DMS53 (cell line): ENCODE data around the gene PADI4.

ENCODE experiments used
- DNase-seq: peaks from one replicate; lab custom pipeline; 2025; lab: John Stamatoyannopoulos, UW

Gene PADI4

GRCh38 chr1:17286646-17287045 lies 21.4 kb upstream of the PADI4 start:
- no peak for DNase-seq

DNA sequence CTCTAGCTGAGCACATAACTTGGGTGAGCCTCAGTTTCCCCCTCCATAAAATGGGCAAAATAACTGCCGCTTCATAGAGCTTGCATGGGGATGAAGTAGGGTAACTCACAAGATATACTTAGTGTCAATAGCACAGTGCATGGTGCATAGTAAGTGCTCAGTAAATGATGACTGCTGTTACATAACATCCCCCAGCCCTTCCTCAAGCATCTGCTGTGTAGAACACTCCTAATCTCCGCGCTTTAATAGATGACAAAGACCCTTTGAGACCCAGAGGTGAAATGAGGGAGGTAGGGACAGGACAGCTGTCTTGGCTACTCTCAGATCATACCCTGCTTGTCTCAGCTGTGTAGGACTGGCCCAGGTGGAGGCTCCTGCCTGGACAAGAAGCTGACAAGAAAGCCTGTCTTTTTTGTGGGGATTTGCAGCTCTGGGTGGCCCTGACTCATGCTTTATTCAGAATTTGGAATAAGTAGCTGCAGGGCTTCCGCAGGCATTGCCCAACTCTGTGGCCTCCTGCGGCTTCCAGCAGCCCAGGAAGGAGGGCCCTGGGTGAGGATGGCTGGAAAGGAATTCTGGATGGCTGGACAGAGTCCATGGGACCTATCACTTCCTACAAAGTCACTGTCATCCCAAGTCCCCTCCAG lies 20.7 kb upstream of the PADI4 start:
- no peak for DNase-seq

DNA sequence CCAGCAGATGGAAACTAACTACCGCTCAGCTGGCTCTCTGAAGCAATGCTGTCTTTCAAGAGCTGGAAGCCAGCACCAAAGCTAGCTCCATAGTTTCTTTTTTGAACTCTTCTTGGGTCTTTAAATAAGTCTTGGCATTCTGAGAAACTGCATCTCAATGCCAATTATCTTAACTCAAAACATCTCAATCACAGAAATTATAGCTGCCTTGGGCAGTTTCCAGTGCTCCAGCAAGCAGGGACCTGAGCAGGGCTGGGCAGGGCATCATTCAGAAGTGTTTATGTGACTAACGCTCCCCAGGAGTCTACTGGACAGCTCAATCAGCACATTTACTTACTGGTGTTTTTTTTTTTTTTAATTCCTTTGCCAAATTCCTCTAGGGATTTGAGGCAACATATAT lies 18.3 kb upstream of the PADI4 start:
- DNase-seq, result no peak

GRCh38 chr1:17290553-17290952 lies 17.4 kb upstream of the PADI4 start:
- no peak for DNase-seq

DNA sequence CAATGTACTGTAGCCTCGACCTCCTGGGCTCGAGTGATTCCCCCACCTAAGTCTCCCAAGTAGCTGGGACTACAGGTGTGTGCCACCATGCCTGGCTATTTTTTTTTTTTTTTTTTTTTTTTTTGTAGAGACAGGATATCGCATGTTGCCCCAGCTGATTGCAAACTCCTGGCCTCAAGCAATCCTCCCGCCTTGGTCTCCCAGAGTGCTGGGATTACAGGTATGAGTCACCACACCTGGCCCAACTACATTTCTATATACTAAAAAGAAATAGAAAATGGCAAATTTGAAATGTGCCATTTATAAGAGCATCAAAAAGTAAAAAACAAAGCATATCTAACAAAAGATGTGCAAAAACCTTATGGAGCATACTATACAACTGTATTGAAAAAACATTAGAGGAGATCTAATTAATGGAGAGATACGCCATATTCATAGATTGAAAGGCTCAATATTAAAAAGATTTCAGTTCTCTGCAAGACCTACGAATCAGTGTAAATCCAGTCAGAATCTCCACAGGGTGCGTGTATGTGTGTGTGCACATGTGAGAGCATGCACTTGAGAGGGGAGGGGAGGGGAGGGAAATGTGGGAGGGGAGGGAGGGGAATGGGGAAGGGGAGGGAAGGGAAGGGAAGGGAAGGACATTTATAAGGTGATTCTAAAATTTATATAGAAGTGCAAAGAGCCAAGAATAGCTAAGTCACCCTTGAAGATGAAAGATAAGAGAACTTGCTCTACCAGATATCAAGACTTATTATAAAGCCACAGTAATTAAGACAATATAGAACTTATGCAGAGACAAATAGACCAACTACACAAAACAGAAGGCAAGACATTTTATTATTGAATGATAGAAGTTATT lies 15.5 kb upstream of the PADI4 start:
- DNase-seq, result peak; percentile 62

DNA sequence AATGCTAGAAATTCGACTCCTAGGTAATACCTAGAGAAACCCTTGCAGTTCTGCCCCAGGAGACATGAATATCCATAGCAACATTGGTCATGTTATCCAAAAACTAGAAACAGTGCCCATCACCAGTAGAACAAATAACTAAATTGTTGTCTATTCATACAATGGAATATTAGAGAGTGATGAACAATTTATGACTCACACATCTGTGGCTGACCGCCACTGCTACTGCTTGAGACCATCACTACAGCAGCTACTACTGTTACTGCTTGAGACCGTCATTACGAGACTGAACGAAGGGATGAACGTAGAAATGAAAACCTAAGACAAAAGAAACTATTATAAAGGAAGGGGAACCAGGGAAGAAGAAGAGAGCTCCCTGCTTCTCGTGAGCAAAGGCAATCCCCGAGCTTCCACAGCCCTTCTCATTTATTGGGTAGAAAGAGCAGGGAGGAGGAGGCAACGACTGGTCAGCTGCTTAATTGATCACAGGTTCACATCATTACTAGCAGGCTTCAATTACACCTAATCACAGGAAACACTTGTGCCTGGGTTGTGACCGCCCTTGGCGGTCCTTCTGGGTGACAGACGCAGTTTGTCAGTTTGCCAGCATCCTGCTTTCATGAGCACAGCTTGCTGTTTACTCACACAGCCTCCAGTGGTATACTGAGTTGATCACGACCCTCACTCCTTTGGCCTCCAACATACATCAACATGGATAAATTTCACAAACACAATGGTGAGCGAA lies 14.1 kb upstream of the PADI4 start:
- no peak for DNase-seq

- DNase-seq, result no peak
These were observed 12.7 kb upstream of the PADI4 start for GRCh38 chr1:17295292-17295691.

DNA sequence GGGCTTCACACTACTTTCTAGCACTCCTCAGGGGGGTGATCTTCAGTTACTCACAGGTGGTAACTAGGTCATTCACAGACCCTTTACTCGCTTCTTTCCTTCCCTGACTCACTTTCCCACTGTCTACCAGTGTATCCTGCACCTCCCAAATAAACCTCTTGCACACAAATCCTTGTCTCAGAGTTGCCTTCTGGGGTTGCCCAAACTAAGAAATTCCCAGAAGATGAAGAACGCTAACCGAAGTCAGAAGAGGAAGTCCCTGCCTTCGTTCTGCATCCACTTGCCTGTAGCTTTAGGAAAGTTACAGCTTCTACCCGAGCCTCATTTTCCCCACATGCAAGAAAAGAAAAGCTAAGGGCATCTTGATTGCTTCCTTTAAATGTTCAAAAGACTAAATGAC lies 11.9 kb upstream of the PADI4 start:
- DNase-seq, result no peak

DNA sequence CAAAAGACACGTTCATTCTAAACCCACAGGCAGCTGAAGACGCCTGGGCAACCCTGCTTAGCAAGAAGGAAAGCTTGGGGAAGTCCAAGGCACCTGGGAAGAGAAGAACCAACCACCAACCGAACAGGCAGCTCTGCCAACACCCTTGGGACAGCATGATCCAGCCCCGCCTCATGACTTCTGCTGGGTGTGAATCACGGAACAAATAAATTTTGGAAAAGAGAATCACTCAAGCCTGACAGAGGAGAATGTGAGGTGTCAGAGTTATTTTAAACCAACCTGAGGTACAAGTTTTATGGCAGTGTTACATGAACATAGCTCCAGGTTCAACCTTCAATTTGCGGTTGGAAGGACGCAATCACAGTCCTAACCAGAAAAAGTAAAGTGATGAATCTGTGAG lies 10.0 kb upstream of the PADI4 start:
- no peak for DNase-seq

DNA sequence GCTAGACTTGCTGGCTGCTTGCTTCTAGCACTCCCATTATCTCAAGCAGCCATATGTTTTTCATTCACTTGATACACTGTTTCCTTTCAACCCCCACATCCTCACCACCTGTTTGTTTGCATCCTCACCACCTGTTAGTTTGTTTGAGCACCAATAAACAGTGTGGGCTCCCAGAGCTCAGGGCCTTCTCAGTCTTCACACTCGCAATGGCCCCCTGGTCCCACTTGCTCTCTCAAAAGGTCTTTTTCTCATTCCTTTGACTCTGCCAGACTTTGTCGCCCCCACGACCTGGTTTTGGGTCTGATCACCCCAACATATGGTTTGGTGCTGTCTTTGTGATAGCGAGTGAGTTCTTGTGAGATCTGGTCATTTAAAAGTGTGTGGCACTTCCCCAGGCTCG lies 6.2 kb upstream of the PADI4 start:
- DNase-seq, result peak; percentile 53

DNA sequence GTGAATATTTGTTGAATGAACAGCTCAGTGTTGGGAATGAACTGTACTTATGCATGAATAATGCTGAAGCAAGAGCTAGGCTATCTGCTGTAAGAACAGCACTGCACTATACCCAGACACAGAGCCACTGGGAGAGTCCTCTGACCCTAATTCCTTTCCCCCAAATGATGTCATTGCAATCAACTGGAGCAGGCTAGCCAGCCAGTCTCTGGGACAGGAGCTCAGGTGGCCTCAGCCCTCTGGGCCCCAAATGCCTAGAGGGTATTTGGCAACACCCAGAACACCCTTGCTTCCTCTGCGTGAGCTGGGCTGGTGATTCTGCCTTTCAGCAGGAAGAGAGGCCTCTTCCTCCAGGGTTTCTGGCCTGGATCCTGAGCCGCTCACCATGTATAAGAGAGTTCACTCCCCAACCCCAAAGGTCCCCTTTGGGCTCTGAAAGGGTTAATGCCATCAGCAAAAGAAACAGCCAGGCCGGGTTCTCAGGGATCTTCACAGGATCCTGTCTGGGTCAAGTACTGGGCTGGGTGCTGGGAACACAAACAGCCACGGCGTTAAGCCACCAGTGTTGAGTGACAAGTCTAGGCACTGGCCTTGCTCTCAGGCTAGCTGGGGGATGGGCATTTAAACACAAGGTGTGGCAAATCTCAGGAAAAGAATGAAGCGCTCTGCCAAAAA lies 3.7 kb upstream of the PADI4 start:
- no peak for DNase-seq

GRCh38 chr1:17304826-17305175 lies 3.2 kb upstream of the PADI4 start:
- no peak for DNase-seq

DNA sequence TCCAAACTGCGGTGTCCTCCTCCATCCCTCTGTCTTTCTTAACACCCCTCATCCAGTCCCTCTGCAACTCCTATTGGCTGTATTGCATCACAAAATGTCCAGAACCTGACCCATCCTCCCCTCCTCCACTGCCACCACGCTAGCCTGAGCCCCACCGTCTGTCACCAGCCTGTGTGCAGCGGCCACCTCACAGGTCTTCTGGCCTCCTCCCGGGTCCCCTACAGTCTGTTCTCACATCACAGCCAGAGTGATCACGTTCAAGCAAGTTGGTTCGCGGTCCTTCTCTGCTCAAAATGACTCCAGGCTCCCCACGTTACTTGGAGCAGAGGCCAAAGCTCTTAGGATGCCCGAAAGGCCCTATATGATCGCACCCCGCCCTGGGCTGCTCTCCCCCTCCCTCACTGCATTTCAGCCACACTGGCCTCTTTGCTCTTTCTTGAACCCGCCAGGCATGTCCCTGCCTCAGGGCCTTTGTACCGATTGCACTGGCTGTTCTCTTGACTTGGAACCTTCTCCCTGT lies 2.4 kb upstream of the PADI4 start:
- no peak for DNase-seq

DNA sequence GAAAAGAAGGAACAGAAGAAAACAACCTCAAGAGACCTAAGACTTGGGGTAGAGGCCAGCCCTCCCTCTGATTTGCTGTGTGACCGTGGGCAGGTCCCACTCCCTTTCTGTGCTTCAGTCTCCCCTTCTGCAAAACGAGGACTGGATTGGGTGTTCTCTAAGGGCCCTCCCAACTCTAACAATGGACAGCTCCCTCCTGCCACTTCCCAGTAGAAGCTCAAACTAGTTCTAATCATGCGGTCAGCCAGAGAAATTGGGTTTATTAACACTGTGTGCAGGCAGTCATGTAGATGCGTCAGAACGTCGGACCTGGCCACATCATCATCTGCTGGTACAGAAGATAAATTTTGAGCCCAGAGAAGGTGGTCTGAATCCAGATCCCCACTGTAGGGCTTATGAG lies 1.6 kb upstream of the PADI4 start:
- DNase-seq, result no peak

DNA sequence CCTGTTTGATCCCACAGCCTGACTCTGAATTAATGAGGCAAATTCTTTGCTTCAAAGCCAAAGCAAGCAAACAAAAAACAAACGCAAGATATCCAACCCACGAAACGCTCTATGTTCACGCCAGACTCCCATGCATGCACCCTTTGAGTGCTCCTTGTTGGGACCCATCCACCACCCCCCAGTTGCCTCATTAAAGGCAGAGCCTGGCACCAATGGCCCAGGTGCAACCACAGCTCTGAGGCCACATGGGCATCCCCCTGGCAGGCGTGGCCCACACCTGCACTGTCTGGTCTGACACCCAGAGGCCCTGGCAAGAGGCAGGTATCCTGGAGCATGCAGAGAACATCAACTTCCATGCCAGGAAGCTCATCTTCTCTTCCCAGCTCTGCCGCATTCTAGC lies 1.1 kb upstream of the PADI4 start:
- DNase-seq, result no peak

- DNase-seq, result no peak
These were observed 668 bp upstream of the PADI4 start for GRCh38 chr1:17307329-17307728.

- DNase-seq, result no peak
These were observed 596 bp downstream of the PADI4 start for GRCh38 chr1:17308593-17308992.

DNA sequence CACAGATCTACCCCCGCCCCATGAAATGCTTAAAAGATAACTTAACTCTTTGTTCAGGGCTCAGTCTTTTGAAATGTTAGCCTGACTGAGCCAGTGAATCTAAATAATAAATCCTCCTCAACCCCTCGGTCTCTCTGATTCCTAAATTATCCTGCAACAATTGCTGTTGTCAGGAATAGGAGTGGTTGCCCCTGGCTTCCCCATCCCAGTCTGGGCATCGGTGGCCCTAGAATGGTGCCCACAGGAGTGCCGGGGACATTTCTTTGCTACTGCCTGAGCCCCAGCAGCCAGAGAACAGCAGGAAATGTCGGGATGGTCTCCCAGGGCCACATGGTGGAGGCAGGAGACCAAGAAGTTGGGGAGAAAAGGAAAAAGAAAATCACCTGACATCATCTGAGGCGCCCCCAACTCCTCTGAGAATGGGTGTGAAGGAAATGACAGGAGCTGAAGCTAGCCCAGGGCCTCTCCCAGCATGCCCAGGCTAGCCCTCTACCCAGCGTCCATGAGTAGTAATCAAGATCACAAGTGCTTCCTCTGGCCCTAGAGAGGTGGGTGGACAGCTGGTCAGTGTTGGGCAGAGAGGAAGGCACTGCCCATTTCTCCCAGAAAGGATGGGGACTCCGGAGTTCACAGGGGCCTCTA lies 1.6 kb downstream of the PADI4 start:
- DNase-seq, result no peak

DNA sequence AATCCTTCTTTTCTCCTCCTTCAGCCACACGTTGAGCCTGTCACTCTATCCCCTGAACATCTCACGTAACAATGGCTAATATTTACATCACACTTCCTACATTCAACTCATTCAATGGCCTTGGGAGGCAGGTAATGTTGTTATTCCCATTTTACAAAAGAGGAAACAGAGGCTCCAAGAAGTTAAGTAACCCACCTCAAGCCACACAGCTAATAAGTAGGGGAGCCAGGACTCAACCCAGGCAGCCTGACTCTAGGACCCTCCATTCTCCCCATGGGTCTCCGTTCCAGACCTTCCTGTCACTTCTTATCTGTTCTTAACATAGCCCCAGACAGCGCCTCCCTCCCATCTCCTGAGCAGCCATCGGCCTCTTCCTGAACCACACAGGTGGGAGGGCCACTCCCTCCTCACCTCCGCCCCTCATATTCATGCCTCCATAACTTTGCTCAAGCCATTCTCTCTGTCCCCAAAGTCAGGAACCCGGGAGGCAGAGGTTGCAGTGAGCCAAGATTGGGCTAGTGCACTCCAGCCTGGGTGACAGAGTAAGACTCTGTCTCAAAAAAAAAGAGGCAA lies 2.2 kb downstream of the PADI4 start:
- no peak for DNase-seq

DNA sequence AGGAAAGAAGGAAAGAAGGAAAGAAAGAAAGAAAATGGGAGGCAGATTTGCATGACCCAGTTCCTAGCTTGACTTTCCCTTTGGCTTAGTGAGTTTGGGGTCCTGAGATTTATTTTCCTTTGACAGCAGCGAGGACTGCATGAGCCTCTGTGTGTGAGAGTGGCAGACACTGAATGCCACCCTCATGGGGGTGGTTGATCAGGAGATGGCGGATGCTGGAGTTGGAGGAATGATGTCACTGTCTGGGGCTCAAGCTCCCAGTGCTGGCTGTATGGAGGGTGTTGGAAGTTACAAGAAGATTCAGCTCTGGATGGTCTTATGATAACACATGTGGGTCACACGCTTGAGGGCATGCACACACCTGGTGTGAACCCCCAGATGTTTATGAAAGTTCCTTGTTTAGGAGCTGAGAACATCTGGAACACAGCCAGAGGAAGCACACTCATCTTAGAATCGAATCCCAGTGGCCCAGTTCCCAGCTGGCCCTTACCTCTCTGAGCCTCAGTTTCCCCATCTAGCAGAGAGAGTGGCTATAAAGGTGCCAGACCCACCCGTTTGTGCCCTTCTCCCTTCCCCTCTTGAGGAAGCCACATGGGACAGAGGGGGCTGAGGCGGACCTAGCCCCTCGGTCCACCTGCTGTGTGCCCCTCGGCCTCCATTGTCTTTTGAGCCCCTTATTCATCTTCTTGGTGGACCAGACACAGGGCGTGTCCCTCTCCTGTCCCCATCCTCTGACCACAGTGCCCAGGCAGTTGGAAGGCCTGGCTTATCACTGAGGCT lies 5.7 kb downstream of the PADI4 start:
- no peak for DNase-seq
